Pulmonary artery endothelial cell (primary cell): ENCODE results near the gene CRABP1. TPM values are rescaled to one million over a fixed set of nuclear protein-coding genes. Genes with fewer than 3 reads are reported as not detected.
"Not testable (repeated sequence)": the region's sequence is repeated elsewhere in the genome, so short reads cannot be mapped to it uniquely, and the experiment has no call there.

Experiments used
- DNase-seq: peaks from one replicate; pipeline ENCODE4 v3.0.0-alpha.2; 2011; ENCODE audit warnings: low read depth, low spot score
- total RNA-seq: library from RNA; depleted of rRNA; stranded (reverse); fragments of >200 nt; gene quantifications from 2 replicates; pipeline ENCODE4 v1.2.3, GENCODE V29; 2014

CRABP1 gene
- total RNA-seq, 1 donor from 2014 or later = not detected

- no peak for DNase-seq
These were observed 32.7 kb downstream of the CRABP1 start for GRCh38 chr15:78372880-78373279.

DNA sequence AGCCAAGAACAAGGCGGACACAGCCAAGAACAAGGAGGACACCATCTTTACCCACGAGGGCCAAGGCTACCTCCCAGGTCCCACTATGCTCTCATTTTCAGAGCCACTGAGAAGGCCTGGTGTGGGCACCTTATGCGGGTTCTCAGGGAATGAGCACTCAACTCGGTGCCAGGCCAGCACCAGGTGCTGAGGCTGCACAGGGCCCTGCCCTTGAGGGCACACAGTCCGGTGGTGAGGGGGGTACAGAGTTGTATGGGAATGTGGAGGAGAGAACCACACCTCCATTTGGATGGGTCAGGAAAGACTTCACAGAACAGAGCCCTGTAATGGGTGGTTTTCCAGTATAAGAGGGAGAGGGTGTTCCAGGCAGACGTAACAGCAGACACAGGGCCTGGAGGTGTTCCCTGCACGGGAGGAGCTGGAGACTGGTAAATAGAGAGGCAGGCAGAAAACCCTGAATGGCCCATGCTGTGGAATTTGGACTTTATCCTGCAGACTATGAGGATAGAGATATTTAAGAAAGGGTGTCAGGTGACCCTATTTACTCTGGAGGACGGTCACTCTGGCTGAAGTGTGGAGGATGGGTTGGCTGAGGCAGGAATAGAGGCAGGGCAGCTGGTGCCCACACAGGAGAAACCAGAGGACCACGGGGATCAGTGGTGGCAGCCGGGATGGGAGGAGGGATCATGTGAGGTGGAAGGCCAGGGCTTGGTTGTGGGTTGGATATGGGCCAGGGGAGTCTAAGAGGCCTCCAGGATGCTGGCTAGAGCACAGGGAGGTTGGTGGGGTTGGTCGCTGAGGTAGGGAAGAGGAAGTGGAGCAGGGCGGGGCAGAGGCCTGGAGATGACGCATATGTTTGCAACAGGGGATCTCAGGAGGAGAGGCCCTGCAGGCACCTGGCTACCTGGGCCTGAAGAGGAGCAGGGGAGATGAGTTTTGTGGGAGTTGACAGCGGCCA, 34.6 kb downstream of the CRABP1 start:
- no peak for DNase-seq

DNA sequence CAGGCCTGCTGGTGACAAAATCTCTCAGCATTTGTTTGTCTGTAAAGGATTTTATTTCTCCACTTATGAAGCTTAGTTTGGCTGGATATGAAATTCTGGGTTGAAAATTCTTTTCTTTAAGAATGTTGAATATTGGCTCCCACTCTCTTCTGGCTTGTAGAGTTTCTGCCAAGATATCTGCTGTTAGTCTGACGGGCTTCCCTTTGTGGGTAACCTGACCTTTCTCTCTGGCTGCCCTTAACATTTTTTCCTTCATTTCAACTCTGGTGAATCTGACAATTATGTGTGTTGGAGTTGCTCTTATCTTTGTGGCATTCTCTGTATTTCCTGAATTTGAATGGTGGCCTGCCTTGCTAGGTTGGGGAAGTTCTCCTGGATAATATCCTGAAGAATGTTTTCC, 40.0 kb downstream of the CRABP1 start:
- not testable (repeated sequence) for DNase-seq

GRCh38 chr15:78382114-78382880, 42.1 kb downstream of the CRABP1 start:
- no peak for DNase-seq

DNA sequence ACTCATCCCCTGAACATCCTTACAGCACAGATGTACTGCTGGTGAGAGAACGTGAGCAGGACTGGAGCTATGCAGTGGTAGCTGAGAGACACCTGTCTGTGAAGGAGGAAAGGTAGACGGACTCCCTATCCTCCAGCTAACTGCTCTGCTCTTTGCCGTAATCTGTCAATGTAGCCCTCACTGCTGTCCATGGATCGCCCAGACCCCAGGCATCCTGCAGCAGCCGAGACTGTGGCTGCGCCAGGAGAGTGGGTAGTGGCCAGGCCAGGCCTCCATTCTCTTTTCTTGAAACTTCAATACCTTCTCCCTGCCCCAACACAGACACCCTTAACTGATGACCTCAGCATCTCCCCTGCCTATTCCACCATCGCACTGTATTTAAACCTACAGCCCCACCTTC, 44.5 kb downstream of the CRABP1 start:
- DNase-seq = no peak

DNA sequence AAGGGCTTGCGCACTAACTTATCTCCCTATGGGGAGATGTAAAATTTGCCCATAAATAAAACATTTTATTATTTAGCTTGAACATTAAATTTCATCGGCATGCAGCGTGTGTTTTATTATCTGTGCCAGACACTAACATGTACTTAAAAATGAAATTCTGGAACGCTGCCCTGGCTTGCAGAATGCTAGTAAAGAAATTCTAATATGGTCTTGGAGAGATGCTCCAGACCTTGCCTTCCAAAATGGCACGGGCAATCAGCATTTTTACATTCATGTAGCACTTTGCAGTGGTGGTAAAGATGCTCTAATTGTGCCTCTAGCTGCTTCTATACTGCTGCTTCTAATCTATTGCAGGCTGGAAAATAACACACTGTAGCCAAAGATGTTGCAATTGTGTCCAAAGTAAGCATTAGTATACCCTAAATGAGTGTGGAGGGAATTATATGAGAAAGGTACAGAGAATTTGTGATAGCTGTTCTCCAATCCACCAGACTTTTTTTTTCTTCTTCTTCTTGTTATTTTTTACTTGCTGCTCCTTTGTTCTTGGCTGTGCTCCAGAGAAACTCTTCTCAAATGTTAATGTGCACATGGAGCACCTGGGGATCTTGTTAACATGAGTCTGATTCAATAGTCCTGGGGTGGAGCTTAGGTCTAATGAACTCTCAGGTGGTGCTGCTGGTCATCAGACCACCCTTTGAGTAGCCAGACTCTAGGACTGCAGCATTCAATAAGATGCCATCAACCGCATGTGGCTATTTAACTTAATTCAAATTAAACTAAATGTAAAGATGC, 47.3 kb downstream of the CRABP1 start:
- no peak for DNase-seq

DNA sequence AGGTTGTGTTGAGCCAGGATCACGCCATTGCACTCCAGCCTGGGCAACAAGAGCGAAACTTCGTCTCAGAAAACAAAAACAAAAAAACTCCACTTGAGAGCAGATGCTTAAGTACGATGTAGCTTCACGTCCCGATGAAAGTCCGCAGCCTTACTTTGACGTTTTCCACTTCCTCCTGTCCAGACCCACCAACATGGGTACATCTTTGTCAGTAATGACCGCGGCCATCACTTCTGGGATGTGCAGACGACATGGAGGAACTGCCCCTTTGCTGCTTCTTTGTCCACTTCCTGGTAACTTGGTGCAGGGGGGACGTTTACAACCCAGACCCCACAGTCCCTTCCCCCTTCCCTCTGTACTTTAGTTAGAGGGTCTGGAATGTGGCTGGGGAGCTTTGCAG, 48.7 kb downstream of the CRABP1 start:
- DNase-seq = no peak

DNA sequence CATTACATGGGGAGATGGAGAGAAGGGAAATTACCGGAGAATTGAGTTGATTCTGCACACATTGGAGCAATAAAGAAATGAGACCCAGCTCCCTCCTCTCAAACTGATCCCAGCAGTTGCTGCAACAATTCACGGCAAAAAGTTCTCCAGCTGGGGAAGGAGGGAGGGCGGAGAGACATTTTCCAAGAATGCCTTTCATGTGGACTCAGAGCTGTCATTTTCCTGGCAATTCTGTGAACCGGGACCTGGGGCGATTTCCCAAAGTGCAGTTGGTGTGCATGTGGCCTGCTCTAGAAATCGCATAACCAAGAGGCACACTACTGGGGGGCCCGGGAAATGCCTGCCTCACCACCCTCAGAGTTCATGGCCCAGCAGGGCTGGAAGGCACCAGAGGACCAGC, 49.2 kb downstream of the CRABP1 start:
- no peak for DNase-seq

- DNase-seq = no peak
These were observed 49.6 kb downstream of the CRABP1 start for GRCh38 chr15:78389738-78390137.

- DNase-seq = no peak
These were observed 50.1 kb downstream of the CRABP1 start for GRCh38 chr15:78390242-78390641.

- DNase-seq = no peak
These were observed 50.7 kb downstream of the CRABP1 start for GRCh38 chr15:78390826-78391225.

- DNase-seq = no peak
These were observed 51.6 kb downstream of the CRABP1 start for GRCh38 chr15:78391781-78392180.

- no peak for DNase-seq
These were observed 52.3 kb downstream of the CRABP1 start for GRCh38 chr15:78392430-78392829.

DNA sequence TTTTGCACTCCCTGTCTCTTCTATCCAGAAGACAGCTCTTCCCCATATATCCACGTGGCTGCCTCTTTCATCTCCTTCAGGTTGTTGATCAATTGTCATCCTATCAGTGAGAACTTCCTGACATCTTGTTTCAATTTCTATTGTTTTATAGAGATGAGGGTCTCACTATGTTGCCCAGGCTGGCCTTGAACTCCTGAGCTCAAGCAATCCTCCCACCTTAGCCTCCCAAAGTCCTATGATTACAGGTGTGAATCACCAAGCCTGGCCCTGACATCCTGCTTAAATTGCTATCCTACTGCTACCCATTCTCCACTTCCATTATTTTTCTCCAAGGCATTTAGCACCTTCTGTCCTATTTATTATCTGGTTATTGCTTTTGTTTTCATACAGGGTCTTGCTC, 53.0 kb downstream of the CRABP1 start:
- no peak for DNase-seq

DNA sequence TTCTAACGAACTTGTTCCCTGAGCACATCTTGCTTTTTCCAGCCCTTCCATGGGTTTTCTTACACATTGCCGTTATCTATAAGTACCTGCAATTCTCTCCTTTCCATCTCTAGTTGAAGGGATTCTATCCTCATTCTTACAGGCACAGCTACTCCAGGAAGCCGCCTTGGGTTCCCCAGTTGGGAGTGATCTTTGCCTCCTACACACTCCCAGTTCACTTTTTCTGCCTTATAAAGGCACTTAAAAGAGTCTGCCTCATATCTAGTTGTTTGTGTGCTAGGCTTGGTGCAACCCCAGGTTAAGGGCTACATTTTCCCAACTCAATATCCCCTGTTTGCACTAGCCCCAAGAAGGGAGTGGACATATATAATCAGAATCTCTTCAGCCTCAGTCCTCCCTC, 53.9 kb downstream of the CRABP1 start:
- no peak for DNase-seq

DNA sequence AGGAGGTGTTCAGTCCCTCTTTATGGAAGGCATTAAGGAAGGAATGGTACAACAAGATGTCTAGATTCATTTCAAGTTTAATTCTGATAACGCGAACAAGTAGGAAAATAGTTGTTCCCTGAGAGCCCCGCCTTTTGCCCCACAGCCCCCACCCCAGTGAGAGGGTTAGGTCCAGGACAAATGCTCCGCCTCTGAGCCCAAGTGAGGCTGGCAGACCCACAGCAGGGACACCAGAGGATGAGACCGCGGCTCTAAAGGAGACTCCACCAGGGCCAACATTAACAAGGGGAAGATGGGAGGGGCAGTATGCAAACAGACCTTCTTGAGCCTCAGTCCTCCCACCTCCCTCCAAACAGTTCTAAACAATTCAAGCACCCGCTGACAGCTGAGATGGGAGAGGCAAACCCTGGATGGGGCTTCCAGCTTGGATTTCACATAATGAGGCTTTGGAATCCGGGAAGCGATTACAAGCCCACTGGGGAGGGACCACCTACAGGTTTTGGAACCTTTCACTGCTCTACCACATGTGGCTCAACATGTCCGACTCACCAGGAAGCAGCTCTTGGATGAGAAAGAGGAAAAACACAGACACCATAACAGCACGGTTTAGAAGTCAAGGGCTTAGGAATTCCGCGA, 54.9 kb downstream of the CRABP1 start:
- DNase-seq = no peak

DNA sequence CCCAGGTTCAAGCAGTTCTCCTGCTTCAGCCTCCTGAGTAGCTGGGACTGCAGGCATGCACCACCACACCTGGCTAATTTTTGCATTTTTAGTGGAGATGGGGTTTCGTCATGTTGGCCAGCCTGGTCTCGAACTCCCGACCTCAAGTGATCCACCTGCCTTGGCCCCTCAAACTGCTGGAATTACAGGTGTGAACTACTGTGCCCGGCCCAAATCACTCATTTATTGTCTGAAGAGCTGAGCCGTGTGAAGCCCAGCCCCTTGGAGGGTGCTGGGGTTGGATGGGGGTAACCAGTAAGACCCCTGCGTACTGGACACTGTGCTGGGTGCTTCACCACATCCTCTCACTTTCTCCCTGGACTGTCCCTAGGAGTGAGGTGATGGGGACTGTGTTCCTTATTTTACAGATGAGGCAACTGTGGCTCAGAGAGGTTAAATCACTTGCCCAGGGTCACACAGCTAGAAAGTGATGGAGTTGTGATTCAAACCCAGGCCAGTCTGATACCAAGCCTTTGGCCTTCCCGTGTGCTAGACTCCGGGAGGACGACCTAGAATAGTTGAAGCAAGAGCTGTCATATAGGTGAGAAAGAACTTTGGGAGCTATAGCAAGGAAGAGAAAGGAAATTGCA, 56.1 kb downstream of the CRABP1 start:
- no peak for DNase-seq

GRCh38 chr15:78396976-78397375, 56.8 kb downstream of the CRABP1 start:
- DNase-seq = no peak

DNA sequence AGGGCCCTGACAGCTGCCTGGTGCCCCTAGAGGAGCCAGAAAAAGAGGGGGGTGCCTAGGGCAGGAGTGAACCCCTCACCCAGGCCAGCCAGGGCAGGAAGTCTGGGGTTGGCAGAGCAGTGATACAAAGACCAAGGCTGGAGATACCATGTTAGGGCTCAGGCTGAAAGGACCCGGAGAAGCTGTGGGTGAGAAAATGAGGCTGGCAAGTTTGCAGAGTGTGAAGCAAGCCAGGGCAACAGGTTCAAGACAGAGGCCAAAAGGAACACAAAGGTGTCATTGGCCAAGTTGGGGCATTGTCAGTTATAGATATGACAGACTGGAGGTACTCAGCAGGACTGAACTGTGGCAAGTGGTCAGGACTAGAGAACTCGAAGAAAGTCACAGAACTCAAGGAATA, 57.2 kb downstream of the CRABP1 start:
- DNase-seq = no peak
